ENCODE data around the gene METTL21C.

METTL21C gene

DNA sequence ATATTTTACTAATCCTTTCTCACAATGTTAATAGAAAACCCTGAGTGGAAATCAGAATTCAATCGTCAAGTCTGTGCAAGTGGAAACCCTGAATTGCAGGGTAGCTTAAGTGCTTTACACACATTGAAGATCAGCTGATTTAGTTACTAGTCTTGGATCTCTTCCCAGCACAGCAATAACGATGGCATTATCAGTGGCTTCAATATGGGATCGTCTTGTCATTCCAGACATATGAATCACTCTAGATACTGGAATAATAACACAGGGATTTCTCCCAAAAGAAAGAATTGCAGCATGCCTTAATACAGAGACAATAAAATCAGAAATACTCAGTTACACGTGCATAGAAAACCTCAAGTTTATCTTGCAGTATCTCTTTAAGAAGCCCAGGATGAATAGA, 12.6 kb upstream of the METTL21C start:
- no peak for DNase-seq (ENCODE audit: low spot score)
- TF ChIP-seq, protein P1, sequence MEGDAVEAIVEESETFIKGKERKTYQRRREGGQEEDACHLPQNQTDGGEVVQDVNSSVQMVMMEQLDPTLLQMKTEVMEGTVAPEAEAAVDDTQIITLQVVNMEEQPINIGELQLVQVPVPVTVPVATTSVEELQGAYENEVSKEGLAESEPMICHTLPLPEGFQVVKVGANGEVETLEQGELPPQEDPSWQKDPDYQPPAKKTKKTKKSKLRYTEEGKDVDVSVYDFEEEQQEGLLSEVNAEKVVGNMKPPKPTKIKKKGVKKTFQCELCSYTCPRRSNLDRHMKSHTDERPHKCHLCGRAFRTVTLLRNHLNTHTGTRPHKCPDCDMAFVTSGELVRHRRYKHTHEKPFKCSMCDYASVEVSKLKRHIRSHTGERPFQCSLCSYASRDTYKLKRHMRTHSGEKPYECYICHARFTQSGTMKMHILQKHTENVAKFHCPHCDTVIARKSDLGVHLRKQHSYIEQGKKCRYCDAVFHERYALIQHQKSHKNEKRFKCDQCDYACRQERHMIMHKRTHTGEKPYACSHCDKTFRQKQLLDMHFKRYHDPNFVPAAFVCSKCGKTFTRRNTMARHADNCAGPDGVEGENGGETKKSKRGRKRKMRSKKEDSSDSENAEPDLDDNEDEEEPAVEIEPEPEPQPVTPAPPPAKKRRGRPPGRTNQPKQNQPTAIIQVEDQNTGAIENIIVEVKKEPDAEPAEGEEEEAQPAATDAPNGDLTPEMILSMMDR (IDR thresholded peaks at IDR 0.05; ENCODE audit: extremely low read depth, insufficient read depth, missing control alignments), result no peak
- in situ Hi-C loops (cut with MboI; ENCODE audit: low pct_unique_long_range_greater_than_20kb, low sequenced_read_pairs, unreplicated experiment), result no loop called here

DNA sequence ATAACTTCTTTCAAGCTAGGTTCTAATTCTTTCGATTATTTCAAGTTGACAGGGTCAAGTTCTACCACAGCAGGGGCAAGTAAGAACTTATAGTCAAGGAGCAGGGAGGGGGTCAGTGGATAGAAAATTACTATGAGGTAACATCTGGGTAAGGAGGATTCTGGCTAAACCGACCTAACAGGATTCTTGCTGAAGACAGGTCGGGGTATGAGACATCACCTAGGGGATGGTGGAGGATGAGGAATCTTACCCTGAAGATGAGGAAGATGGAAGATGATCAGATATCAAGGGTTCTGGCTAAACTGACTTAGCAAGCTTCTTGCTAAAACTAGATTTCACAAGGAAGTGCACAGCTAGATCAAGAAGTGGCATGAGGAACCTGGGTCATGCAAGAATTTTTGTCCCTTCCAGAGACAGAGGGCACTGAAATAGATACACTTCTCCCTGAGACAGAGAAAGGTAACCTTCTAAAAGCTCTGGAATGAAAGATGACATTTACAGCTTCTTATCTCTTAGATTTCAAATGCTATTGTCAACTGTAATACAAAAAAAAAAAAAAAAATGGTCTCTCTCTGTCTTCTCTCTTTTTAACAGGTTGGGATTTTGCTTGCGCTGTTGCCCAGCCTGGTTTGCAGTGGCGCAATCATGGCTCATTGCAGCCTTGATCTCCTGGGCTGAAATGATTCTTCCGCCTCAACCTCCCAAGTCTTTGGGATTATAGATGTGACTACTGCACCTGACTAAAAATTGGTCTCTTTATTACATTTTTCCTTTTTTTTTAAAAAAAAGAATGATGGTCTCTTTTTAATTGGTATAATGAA, 9.6 kb upstream of the METTL21C start:
- in situ Hi-C loops (cut with MboI; ENCODE audit: low pct_unique_long_range_greater_than_20kb, low sequenced_read_pairs, unreplicated experiment), result no loop called here
- TF ChIP-seq, protein P1 (IDR thresholded peaks at IDR 0.05; ENCODE audit: extremely low read depth, insufficient read depth, missing control alignments), result no peak

GRCh38 chr13:102703726-102704035, 8.8 kb upstream of the METTL21C start:
- in situ Hi-C loops (cut with MboI; ENCODE audit: low pct_unique_long_range_greater_than_20kb, low sequenced_read_pairs, unreplicated experiment), result no loop called here
- no peak for DNase-seq (ENCODE audit: low spot score)
- TF ChIP-seq, protein P1 (IDR thresholded peaks at IDR 0.05; ENCODE audit: extremely low read depth, insufficient read depth, missing control alignments), result no peak

More for the DNA sequence above, 9.6 kb upstream of the METTL21C start:
- no peak for DNase-seq (ENCODE audit: low spot score)

DNA sequence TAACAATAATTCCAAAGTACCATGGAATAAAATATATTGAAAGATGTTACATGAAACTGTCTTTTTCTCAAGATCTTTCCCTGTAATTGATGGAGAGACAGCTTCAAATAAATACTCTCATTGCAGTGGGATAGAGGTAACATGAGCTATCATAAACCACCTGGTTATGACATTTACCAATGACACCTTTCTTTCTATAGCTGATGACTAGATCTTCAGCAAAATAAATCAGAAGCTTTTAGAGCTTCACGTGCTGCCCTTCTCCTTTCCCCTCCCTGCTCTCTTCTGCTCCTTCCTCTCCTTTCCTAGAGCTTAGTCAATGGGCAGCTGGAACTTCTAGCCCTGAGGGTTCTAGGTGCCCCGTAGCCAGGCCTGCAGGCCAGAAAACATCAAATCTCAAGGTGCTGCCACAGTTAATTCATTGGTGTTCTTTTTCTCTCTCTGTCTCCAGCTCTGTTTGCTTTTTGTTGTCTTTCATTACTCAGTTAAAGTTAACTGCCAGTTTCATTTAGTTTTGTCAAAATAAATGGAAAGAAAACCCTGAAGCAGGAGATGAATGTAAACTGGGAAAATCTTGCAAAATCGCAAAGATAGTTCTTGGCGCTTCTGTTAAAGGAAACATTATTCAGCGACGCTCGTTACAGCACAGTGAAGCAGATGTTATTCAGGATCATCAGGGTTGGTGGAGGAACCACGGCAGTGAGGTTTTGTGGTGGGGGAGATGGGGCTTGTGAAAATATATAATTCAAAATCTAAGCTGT, 8.3 kb upstream of the METTL21C start:
- in situ Hi-C loops (cut with MboI; ENCODE audit: low pct_unique_long_range_greater_than_20kb, low sequenced_read_pairs, unreplicated experiment), result no loop called here
- TF ChIP-seq, protein P1 (IDR thresholded peaks at IDR 0.05; ENCODE audit: extremely low read depth, insufficient read depth, missing control alignments), result no peak
- no peak for DNase-seq (ENCODE audit: low spot score)

DNA sequence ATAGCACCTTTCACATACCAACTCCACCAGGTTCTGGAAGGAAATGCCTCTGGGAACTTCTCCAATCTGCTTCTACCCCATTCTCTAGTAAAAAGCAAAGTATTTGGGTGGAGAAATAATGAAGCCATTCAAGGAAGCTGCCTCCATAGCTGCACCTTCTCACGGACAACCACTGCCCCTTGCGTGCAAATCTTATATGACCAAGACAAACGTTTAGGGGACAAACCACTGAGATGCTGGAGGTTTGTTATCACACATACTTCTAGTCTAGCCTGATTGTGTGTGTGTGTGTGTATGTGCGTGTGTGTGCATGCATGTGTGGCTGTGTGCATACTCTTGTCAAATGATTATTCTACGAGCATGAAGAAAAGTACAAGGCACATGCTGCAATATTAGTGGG, 6.5 kb upstream of the METTL21C start:
- TF ChIP-seq, protein P1 (IDR thresholded peaks at IDR 0.05; ENCODE audit: extremely low read depth, insufficient read depth, missing control alignments), result no peak

GRCh38 chr13:102700088-102701031, 5.5 kb upstream of the METTL21C start:
- no peak for DNase-seq (ENCODE audit: low spot score)
- in situ Hi-C loops (cut with MboI; ENCODE audit: low pct_unique_long_range_greater_than_20kb, low sequenced_read_pairs, unreplicated experiment), result no loop called here
- TF ChIP-seq, protein P1 (IDR thresholded peaks at IDR 0.05; ENCODE audit: extremely low read depth, insufficient read depth, missing control alignments), result no peak

More for the DNA sequence above, 6.5 kb upstream of the METTL21C start:
- no peak for DNase-seq (ENCODE audit: low spot score)
- in situ Hi-C loops (cut with MboI; ENCODE audit: low pct_unique_long_range_greater_than_20kb, low sequenced_read_pairs, unreplicated experiment), result no loop called here

Measured in GM13977 (cell line).